Tibial nerve (tissue), 4 donors: ENCODE results near the gene PPFIBP2.

ENCODE experiments used
- EP300 ChIP-seq, 2 donors: sonication (generic); formaldehyde crosslinking; IDR thresholded peaks; one replicate each; pipeline ENCODE4 v1.6.1; 2017; ENCODE audit warnings: antibody characterized with exemption in 2 of 2, mild to moderate bottlenecking in 1 of 2
- POLR2A ChIP-seq, 2 donors: fragments of 450-650 bp; IDR thresholded peaks; one replicate each; pipeline ENCODE4 v1.6.1; 2017; ENCODE audit warnings: antibody characterized with exemption in 2 of 2, mild to moderate bottlenecking in 2 of 2, moderate library complexity in 2 of 2
- TF ChIP-seq, protein P1 (sequence below), 5 experiments: fragments of 200-600 bp in 3 of 5; fragments of 450-650 bp in 2 of 5; sonication (generic) in 3 of 5; IDR thresholded peaks; one replicate each; pipeline ENCODE4 v1.5.1; 2016 to 2019; ENCODE audit warnings: antibody characterized with exemption in 5 of 5, mild to moderate bottlenecking in 3 of 5, moderate library complexity in 2 of 5

DNA sequence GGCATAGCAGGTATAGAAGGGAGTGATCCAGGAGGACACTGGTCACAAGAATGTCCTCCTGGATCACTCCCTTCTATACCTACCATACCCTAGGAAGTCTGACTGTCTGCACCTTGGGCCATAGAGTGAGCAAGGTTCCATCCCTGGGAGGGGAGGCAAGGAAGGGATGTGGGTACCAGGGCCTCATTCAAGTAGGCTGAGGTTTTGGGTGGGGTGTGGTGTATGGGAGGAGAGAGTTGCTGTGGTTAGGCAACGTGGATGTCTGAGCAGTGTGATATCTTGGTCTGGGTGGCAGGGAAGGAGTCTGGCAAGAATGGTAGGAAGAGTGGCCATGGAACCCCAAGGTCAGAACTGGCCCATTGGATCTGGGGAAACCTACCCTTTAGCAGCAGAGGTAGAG, 13.2 kb downstream of the PPFIBP2 start:
- TF ChIP-seq, protein P1, sequence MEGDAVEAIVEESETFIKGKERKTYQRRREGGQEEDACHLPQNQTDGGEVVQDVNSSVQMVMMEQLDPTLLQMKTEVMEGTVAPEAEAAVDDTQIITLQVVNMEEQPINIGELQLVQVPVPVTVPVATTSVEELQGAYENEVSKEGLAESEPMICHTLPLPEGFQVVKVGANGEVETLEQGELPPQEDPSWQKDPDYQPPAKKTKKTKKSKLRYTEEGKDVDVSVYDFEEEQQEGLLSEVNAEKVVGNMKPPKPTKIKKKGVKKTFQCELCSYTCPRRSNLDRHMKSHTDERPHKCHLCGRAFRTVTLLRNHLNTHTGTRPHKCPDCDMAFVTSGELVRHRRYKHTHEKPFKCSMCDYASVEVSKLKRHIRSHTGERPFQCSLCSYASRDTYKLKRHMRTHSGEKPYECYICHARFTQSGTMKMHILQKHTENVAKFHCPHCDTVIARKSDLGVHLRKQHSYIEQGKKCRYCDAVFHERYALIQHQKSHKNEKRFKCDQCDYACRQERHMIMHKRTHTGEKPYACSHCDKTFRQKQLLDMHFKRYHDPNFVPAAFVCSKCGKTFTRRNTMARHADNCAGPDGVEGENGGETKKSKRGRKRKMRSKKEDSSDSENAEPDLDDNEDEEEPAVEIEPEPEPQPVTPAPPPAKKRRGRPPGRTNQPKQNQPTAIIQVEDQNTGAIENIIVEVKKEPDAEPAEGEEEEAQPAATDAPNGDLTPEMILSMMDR (IDR thresholded peaks at IDR 0.05), result no peak
- TF ChIP-seq POLR2A (IDR thresholded peaks at IDR 0.05) (no peak), EP300 (IDR thresholded peaks at IDR 0.05) (no peak)
